ENCODE results near the gene SEMA3E.

DNA sequence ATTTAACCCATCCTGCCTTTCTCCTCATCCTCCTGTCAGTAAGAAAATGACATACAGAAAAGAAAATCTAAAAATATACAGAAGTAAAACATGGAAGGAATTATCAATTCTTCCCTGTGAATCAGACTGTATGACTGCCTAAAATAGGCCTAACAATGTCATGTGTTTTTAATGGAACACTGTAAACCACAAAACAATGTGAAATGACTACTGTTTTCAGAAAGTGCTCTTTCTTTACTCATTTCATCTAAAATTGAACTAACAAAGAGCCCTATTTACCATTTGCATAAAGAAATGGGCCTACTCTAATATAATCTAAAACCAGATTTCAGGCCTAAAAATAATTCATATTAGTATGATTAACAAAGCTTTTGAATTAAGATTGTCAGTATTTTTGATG, 35.7 kb downstream of the SEMA3E start:
- TF ChIP-seq POLR2AphosphoS5 (IDR thresholded peaks at IDR 0.05; ENCODE audit: low read depth, low read length), result no peak
- no peak for TF ChIP-seq TAF1 (IDR thresholded peaks at IDR 0.05; ENCODE audit: low read depth, low read length)

All from GM12891 (cell line).